ENCODE measurements around the gene TNIK. TPM values are rescaled to one million over a fixed set of nuclear protein-coding genes. Genes with fewer than 3 reads are reported as not detected.

TNIK gene
- total and polyA plus RNA-seq, 2 experiments from 2014 or later, result 7.4 to 13.8 TPM

DNA sequence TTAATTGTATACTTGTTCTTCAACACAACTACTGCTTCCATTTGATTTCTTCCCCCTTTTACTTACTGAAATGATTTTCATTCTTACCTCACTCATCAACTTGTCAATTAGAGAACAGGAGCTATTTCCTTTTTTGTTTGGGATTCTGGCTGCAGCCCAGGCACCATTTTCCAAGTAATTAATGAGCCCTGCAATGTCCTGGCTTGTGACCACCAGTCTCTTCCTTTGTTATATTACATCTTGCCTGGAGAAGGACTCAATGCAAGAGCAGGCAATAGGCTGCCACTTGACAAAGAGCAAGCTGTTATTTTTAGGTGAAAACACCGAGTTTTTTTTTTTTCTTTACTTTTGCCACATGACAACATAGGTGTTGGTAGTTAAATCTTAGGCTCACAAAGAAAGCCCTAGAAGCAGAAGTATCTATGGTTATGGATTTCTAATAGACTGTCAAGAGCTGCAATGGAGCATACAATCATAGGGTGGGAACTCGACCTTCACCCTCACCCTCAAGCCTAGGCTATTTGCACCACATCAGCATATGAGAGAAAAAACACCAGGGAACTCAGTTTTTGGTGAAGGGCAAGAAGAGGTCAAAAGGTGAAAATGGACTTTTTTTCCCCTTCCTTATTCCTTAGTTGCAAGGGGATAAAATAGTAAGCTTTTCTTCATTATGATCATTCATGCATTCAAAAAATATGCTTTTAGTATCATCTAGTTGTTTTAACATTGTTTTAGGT lies 114.9 kb downstream of the TNIK start:
- H3K4me3 ChIP-seq, result no peak overlapping the region
- H3K27ac ChIP-seq, result no peak overlapping the region
- no peaks in the 10 kb centered on the region for H3K9me3 ChIP-seq (ENCODE audit: low read depth)
- H3K4me1 ChIP-seq (ENCODE audit: insufficient read depth), result peaks cover 16% of the 10 kb centered on the region
- 73% methylated on average over 2 of the region's 2 CpGs for WGBS (ENCODE audit: low lambda C conversion rate, missing lambda C conversion rate)
- peaks cover 19% of the 10 kb centered on the region for H3K79me2 ChIP-seq
- DNase-seq (ENCODE audit: low spot score), result no peak
- no peaks in the 10 kb centered on the region for H4K20me1 ChIP-seq (ENCODE audit: insufficient read depth, poor library complexity, severe bottlenecking)
- no peaks in the 10 kb centered on the region for H3K9me2 ChIP-seq (replicated peaks; ENCODE audit: insufficient read depth)
- H3K27me3 ChIP-seq, result no peaks in the 10 kb centered on the region
- no peak overlapping the region for H2AFZ ChIP-seq
- no peaks in the 10 kb centered on the region for H3K36me3 ChIP-seq (replicated peaks; ENCODE audit: insufficient read depth, low read depth)
- no peak for TF ChIP-seq EZH2phosphoT487 (IDR thresholded peaks at IDR 0.05; ENCODE audit: low read depth, severe bottlenecking, unreplicated experiment)
- TF ChIP-seq, protein P1, sequence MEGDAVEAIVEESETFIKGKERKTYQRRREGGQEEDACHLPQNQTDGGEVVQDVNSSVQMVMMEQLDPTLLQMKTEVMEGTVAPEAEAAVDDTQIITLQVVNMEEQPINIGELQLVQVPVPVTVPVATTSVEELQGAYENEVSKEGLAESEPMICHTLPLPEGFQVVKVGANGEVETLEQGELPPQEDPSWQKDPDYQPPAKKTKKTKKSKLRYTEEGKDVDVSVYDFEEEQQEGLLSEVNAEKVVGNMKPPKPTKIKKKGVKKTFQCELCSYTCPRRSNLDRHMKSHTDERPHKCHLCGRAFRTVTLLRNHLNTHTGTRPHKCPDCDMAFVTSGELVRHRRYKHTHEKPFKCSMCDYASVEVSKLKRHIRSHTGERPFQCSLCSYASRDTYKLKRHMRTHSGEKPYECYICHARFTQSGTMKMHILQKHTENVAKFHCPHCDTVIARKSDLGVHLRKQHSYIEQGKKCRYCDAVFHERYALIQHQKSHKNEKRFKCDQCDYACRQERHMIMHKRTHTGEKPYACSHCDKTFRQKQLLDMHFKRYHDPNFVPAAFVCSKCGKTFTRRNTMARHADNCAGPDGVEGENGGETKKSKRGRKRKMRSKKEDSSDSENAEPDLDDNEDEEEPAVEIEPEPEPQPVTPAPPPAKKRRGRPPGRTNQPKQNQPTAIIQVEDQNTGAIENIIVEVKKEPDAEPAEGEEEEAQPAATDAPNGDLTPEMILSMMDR (IDR thresholded peaks at IDR 0.05; ENCODE audit: poor library complexity), result no peak
- no peak for TF ChIP-seq EZH2 (IDR thresholded peaks at IDR 0.05; ENCODE audit: borderline replicate concordance)
- no peak overlapping the region for H3K4me2 ChIP-seq

- H3K4me3 ChIP-seq, result no peak overlapping the region
- H3K79me2 ChIP-seq, result peaks cover 16% of the 10 kb centered on the region
- H3K27ac ChIP-seq, result no peak overlapping the region
- DNase-seq (ENCODE audit: low spot score), result no peak
- H3K4me1 ChIP-seq (ENCODE audit: insufficient read depth), result peaks cover 16% of the 10 kb centered on the region
- no peaks in the 10 kb centered on the region for H4K20me1 ChIP-seq (ENCODE audit: insufficient read depth, poor library complexity, severe bottlenecking)
- WGBS (ENCODE audit: low lambda C conversion rate, missing lambda C conversion rate), result 95% methylated on average over 1 of the region's 1 CpG
- H3K4me2 ChIP-seq, result no peak overlapping the region
- H3K36me3 ChIP-seq (replicated peaks; ENCODE audit: insufficient read depth, low read depth), result no peaks in the 10 kb centered on the region
- TF ChIP-seq, protein P1 (IDR thresholded peaks at IDR 0.05; ENCODE audit: poor library complexity), result no peak
- no peak for TF ChIP-seq EZH2phosphoT487 (IDR thresholded peaks at IDR 0.05; ENCODE audit: low read depth, severe bottlenecking, unreplicated experiment)
- no peak for TF ChIP-seq EZH2 (IDR thresholded peaks at IDR 0.05; ENCODE audit: borderline replicate concordance)
- no peaks in the 10 kb centered on the region for H3K27me3 ChIP-seq
- no peaks in the 10 kb centered on the region for H3K9me3 ChIP-seq (ENCODE audit: low read depth)
- H2AFZ ChIP-seq, result no peak overlapping the region
- no peaks in the 10 kb centered on the region for H3K9me2 ChIP-seq (replicated peaks; ENCODE audit: insufficient read depth)
Observed at GRCh38 chr3:171343693-171344092, 116.5 kb downstream of the TNIK start.

- Histone ChIP-seq H3K4me3 (no peak overlapping the region), H3K4me1 (ENCODE audit: insufficient read depth) (peaks cover 16% of the 10 kb centered on the region), H2AFZ (no peak overlapping the region), H3K36me3 (replicated peaks; ENCODE audit: insufficient read depth, low read depth) (no peaks in the 10 kb centered on the region), H3K27me3 (no peaks in the 10 kb centered on the region), H3K9me2 (replicated peaks; ENCODE audit: insufficient read depth) (no peaks in the 10 kb centered on the region), H3K9me3 (ENCODE audit: low read depth) (no peaks in the 10 kb centered on the region), H3K27ac (no peak overlapping the region), H4K20me1 (ENCODE audit: insufficient read depth, poor library complexity, severe bottlenecking) (no peaks in the 10 kb centered on the region), H3K4me2 (no peak overlapping the region), H3K79me2 (peaks cover 13% of the 10 kb centered on the region)
- no peak for TF ChIP-seq EZH2phosphoT487 (IDR thresholded peaks at IDR 0.05; ENCODE audit: low read depth, severe bottlenecking, unreplicated experiment)
- TF ChIP-seq, protein P1 (IDR thresholded peaks at IDR 0.05; ENCODE audit: poor library complexity), result no peak
- TF ChIP-seq EZH2 (IDR thresholded peaks at IDR 0.05; ENCODE audit: borderline replicate concordance), result no peak
- no peak for DNase-seq (ENCODE audit: low spot score)
- 94% methylated on average over 2 of the region's 2 CpGs for WGBS (ENCODE audit: low lambda C conversion rate, missing lambda C conversion rate)
Observed at GRCh38 chr3:171342783-171343420, 117.3 kb downstream of the TNIK start.

Measured in hepatocyte (in vitro differentiated cells).